RWPE2 (cell line): ENCODE data around the gene CIDEC.

Source experiments
- ATAC-seq: fragments of 200-7000 bp; cut with Tn5 transposase; 3 replicates; pipeline ENCODE4 v1.9.1; 2021; ENCODE audit warnings: low read depth
- DNase-seq: peaks from one replicate; pipeline ENCODE4 v3.0.0-alpha.2; 2020; ENCODE audit warnings: low spot score
- H3K27ac ChIP-seq: fragments of 450-650 bp; 2 replicates; pipeline ENCODE4 v1.5.1; 2017; ENCODE audit warnings: mild to moderate bottlenecking; ENCODE audit not compliant: poor library complexity, severe bottlenecking
- H3K27me3 ChIP-seq: fragments of 250-450 bp; sonication (Bioruptor Pico); 2 replicates; pipeline ENCODE4 v1.5.1; 2021; ENCODE audit warnings: mild to moderate bottlenecking, moderate library complexity; ENCODE audit not compliant: insufficient read depth, poor library complexity, severe bottlenecking
- H3K36me3 ChIP-seq: fragments of 250-450 bp; sonication (Bioruptor Pico); 2 replicates; pipeline ENCODE4 v1.5.1; 2020; ENCODE audit warnings: low read depth, mild to moderate bottlenecking, moderate library complexity
- H3K4me1 ChIP-seq: fragments of 250-450 bp; sonication (Bioruptor Pico); 2 replicates; pipeline ENCODE4 v1.5.1; 2021; ENCODE audit warnings: mild to moderate bottlenecking, moderate library complexity; ENCODE audit not compliant: insufficient read depth, poor library complexity, severe bottlenecking
- H3K4me3 ChIP-seq: fragments of 250-450 bp; sonication (Bioruptor Pico); 2 replicates; pipeline ENCODE4 v1.5.1; 2021; ENCODE audit warnings: mild to moderate bottlenecking, moderate library complexity; ENCODE audit not compliant: severe bottlenecking
- H3K9me3 ChIP-seq: fragments of 250-450 bp; sonication (Bioruptor Pico); 2 replicates; pipeline ENCODE4 v1.5.1; 2021; ENCODE audit warnings: mild to moderate bottlenecking, moderate library complexity; ENCODE audit not compliant: severe bottlenecking
- TF ChIP-seq, protein P1 (sequence below): fragments of 450-650 bp; IDR thresholded peaks from one replicate; pipeline ENCODE4 v1.5.1; 2017; ENCODE audit warnings: mild to moderate bottlenecking, moderate library complexity; ENCODE audit not compliant: poor library complexity, severe bottlenecking

Gene CIDEC

DNA sequence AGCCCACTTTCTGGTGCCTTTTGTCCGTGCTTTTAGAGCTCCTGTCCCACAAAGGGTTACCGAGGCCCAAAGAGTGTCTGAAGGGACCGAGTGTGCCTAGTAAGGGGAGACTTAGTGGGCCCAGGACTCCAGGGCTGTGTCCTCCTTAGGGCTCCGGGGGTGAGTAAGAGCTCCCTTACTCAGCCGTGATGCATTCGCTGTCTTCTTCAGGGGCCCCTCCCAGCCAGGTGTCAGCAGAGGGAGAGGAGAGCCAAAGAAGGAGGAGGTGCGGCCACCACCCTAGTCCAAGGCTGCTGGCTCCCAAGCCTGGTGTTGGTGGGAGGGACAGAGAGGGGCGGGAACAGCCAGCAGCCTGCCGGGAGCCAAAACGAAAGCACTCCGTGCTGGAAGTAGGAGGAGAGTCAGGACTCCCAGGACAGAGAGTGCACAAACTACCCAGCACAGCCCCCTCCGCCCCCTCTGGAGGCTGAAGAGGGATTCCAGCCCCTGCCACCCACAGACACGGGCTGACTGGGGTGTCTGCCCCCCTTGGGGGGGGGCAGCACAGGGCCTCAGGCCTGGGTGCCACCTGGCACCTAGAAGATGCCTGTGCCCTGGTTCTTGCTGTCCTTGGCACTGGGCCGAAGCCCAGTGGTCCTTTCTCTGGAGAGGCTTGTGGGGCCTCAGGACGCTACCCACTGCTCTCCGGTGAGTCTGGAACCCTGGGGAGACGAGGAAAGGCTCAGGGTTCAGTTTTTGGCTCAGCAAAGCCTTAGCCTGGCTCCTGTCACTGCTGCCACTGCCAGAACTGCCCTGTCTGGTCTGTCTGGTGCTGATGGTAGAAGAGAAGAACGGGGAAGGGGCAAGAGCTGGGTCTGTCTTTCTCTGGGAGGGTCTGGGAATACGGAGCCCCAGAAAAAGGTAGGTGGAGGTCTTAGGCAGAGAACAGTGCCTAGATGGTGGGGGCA, 37.0 kb upstream of the CIDEC start, which contains the start of gene IL17RC:
TSS of gene IL17RC (plus strand) at position 365 of the 947 bp plus-strand sequence. CDS start at position 583, 218 bp downstream.
- ATAC-seq, result peak; percentile 95
- peak within 1 kb of the TSS; percentile 64 for H3K27ac ChIP-seq

DNA sequence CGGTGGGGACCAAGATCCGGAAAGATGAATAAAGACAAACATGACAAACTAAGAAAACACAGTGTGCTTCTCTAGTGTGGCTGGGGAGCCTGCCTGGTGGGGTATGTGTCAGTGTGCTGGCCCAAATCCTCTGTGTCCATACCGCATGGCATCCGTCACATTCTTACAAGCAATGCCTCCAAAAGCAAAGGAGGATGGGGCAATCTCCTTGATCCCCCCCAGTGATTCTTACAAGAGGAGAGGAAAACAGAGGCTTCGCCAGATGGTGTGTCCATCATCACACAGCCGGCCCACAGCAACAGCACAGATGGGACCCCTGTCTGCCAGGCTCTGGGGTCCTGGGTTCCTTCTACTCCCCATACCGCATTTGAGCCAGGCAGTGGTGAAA, 36.3 kb upstream of the CIDEC start:
- Histone ChIP-seq H3K27ac (peak overlapping the region; percentile 64), H3K9me3 (no peaks in the 10 kb centered on the region), H3K4me1 (peaks cover 10% of the 10 kb centered on the region), H3K4me3 (no peak overlapping the region), H3K27me3 (no peaks in the 10 kb centered on the region), H3K36me3 (peaks cover 9% of the 10 kb centered on the region; the same call in 1 of the 2 replicates)
- no peak for ATAC-seq
- DNase-seq, result peak; percentile 30
- TF ChIP-seq, protein P1, sequence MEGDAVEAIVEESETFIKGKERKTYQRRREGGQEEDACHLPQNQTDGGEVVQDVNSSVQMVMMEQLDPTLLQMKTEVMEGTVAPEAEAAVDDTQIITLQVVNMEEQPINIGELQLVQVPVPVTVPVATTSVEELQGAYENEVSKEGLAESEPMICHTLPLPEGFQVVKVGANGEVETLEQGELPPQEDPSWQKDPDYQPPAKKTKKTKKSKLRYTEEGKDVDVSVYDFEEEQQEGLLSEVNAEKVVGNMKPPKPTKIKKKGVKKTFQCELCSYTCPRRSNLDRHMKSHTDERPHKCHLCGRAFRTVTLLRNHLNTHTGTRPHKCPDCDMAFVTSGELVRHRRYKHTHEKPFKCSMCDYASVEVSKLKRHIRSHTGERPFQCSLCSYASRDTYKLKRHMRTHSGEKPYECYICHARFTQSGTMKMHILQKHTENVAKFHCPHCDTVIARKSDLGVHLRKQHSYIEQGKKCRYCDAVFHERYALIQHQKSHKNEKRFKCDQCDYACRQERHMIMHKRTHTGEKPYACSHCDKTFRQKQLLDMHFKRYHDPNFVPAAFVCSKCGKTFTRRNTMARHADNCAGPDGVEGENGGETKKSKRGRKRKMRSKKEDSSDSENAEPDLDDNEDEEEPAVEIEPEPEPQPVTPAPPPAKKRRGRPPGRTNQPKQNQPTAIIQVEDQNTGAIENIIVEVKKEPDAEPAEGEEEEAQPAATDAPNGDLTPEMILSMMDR, result no peak

More for the DNA sequence above, 37.0 kb upstream of the CIDEC start, which contains the start of gene IL17RC:
- DNase-seq, result peak; percentile 97
- TF ChIP-seq, protein P1, result no peak
- no peaks in the 10 kb centered on the region for H3K9me3 ChIP-seq
- peak within 1 kb of the TSS; percentile 36 for H3K4me3 ChIP-seq
- peaks cover 10% of the 10 kb centered on the region for H3K4me1 ChIP-seq
- H3K36me3 ChIP-seq, result peaks cover 9% of the 10 kb centered on the region; the same call in 1 of the 2 replicates
- no peaks in the 10 kb centered on the region for H3K27me3 ChIP-seq

DNA sequence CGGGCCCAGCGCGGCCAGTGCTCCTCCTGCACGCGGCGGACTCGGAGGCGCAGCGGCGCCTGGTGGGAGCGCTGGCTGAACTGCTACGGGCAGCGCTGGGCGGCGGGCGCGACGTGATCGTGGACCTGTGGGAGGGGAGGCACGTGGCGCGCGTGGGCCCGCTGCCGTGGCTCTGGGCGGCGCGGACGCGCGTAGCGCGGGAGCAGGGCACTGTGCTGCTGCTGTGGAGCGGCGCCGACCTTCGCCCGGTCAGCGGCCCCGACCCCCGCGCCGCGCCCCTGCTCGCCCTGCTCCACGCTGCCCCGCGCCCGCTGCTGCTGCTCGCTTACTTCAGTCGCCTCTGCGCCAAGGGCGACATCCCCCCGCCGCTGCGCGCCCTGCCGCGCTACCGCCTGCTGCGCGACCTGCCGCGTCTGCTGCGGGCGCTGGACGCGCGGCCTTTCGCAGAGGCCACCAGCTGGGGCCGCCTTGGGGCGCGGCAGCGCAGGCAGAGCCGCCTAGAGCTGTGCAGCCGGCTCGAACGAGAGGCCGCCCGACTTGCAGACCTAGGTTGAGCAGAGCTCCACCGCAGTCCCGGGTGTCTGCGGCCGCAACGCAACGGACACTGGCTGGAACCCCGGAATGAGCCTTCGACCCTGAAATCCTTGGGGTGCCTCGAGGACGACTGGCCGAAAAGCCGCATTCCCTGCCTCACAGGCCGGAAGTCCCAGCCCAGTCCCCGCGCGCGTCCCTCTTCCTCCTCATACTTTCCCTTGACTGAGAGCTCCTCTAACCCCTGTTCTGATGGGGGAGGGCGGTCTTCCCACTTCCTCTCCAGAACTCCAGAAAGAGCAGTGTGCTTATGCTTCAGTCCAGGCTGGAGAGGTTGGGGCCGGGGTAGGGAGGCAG, 35.4 kb upstream of the CIDEC start:
- no peak for DNase-seq
- H3K27ac ChIP-seq, result peak overlapping the region; percentile 64

DNA sequence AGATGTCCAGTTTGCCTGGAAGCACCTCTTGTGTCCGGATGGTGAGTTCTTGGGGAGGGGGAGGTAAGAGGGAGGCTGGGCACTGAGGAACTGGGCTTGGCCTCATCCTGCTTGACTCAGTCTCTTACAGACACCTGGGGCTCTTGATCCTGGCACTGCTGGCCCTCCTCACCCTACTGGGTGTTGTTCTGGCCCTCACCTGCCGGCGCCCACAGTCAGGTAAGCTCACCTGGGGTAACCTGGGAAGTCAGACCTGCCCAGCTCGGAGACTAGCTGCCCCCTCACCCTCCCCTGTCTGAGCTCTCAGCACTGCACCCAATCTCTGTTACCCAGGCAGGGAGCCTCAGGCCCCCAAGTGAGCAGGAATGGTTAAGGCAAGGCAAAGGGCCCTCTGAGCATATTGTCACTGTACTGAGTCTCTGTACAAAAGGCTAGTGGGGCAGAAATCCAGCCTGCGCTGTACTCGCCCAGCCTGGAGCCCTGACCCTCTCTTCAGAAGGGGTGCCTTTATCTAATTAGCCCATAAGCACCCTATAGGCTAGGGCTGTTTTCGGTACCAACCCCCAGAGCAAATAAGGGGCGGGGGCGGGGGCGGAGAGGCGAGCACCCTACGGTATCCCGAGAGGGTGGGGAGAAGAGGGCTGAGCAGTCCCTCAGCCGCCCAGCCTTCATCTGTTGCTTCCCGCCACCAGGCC, 34.7 kb upstream of the CIDEC start:
- Histone ChIP-seq H3K27me3 (no peaks in the 10 kb centered on the region), H3K4me1 (peaks cover 10% of the 10 kb centered on the region), H3K36me3 (peaks cover 9% of the 10 kb centered on the region; the same call in 1 of the 2 replicates), H3K27ac (no peak overlapping the region), H3K9me3 (no peaks in the 10 kb centered on the region), H3K4me3 (no peak overlapping the region)
- TF ChIP-seq, protein P1, result no peak
- ATAC-seq (no peak), DNase-seq (no peak)

More for the DNA sequence above, 35.4 kb upstream of the CIDEC start:
- H3K4me1 ChIP-seq, result peaks cover 10% of the 10 kb centered on the region
- ATAC-seq, result no peak
- TF ChIP-seq, protein P1, result no peak
- no peaks in the 10 kb centered on the region for H3K9me3 ChIP-seq
- H3K27me3 ChIP-seq, result no peaks in the 10 kb centered on the region
- H3K4me3 ChIP-seq, result peak overlapping the region; percentile 3
- H3K36me3 ChIP-seq, result peaks cover 9% of the 10 kb centered on the region; the same call in 1 of the 2 replicates
